PC-9 (cell line): ENCODE results near the gene DET1.

Experiments used
- CTCF ChIP-seq: fragments of 200-600 bp; sonication (generic); conservative IDR thresholded peaks from 2 replicates; pipeline ENCODE4 v1.6.1; 2017; ENCODE audit warnings: mixed run types, antibody characterized with exemption, mild to moderate bottlenecking, moderate library complexity
- EZH2 ChIP-seq: fragments of 200-600 bp; sonication (generic); IDR thresholded peaks from 2 replicates; pipeline ENCODE4 v1.8.0; 2017; ENCODE audit warnings: antibody characterized with exemption, low read depth

- peak; percentile 68 for TF ChIP-seq CTCF
- TF ChIP-seq EZH2 = no peak
Measured at GRCh38 chr15:88476635-88477060, 69.8 kb downstream of the DET1 start.
